PC-9 (cell line): ENCODE data around the gene SHC1.

ENCODE experiments used
- EZH2 ChIP-seq: fragments of 200-600 bp; sonication (generic); IDR thresholded peaks from 2 replicates; pipeline ENCODE4 v1.8.0; 2017; ENCODE audit warnings: antibody characterized with exemption, low read depth
- TF ChIP-seq, protein P1 (sequence below): fragments of 200-600 bp; sonication (generic); conservative IDR thresholded peaks from 2 replicates; pipeline ENCODE4 v1.6.1; 2017; ENCODE audit warnings: mixed run types, antibody characterized with exemption, mild to moderate bottlenecking, moderate library complexity

DNA sequence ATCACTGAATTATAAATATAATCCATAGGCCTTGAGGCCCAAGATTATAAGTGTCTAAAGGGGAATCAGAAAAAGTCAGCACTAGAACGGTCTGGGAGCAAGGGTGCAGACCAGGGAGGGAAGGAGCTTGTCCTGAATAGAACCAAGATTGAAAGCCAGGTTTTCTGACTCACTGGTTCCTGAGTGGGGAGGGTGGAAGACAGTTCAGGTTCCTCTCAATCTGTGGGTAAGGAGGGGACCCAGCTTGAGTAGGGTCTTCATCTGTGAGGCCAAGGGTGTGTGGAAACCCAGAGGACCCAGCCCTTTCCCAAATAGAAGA is 23.7 kb upstream of the SHC1 start:
- TF ChIP-seq, protein P1, sequence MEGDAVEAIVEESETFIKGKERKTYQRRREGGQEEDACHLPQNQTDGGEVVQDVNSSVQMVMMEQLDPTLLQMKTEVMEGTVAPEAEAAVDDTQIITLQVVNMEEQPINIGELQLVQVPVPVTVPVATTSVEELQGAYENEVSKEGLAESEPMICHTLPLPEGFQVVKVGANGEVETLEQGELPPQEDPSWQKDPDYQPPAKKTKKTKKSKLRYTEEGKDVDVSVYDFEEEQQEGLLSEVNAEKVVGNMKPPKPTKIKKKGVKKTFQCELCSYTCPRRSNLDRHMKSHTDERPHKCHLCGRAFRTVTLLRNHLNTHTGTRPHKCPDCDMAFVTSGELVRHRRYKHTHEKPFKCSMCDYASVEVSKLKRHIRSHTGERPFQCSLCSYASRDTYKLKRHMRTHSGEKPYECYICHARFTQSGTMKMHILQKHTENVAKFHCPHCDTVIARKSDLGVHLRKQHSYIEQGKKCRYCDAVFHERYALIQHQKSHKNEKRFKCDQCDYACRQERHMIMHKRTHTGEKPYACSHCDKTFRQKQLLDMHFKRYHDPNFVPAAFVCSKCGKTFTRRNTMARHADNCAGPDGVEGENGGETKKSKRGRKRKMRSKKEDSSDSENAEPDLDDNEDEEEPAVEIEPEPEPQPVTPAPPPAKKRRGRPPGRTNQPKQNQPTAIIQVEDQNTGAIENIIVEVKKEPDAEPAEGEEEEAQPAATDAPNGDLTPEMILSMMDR, result no peak
- no peak for TF ChIP-seq EZH2
